ENCODE data around the gene CHST1.
A peak's percentile ranks its signal among the peaks of the same experiment; 100 is the strongest.

The CHST1 gene

DNA sequence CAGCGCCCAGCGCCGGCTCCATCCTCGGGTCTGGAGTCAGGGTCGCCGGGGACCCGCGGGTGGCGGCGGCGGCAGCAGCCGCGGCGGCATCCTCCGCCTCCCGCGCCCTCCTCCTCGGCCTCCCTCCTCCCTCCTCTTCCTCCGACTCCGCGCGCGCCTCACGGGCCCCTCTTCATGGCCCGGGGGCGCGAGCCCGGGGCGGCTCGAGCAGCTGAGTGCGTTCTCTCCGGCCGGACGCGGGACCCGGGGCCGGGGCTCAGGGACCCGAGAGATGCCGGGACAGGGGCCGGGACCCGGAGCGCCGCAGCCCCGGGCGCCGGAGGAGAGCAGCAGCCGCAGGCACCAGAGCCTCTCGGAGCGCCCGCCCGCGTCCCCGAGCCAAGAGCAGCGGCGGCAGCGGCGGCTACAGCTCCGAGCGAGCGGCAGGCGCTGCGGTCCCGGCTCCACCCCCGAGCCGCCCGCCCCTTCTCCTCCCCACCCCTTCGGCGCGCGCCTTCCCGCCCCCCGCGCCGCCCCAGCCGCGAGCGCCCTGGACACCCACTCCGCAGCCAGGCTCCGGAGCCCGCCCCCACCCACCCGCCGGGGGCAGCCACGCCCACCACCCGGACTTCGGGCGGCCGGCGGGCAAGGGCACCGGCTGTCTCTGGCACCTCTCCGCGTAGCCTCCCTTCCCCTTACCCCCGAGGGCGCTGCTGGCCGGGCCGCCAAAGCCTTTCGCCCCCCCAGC lies at the start of gene CHST1:
TSS of gene CHST1 (minus strand) at position 417 of the 727 bp plus-strand sequence. CDS start 14,699 bp downstream, outside the sequence.
- Histone ChIP-seq H3K27ac (peak within 1 kb of the TSS in 4 of 21 experiments; percentile 2 to 65 (median 27)), H3K4me3 (peak within 1 kb of the TSS; percentile 37 to 62 (median 46))

DNA sequence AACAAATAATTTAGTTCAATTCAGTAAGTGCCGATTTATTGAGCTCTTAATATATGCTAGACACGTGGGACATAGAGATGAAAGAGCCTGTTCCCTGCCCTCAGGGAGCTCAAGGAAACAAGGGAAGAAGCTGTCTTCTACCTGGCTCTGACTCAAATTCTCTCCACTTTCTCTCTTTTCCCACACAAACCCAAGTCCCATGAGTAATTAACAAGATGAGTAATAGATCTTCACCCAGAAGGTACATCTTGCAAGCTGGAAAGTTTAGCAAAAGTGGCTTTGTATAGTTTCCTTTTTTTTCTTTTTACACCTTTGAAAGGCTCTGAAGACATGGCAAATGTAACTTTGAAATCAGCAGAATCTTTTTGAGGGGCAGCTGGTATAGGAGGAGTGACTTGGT lies 48.2 kb upstream of the CHST1 start:
- Histone ChIP-seq H3K4me3 (no peak overlapping the region), H3K27ac (no peak overlapping the region)

- H3K27ac ChIP-seq = no peak overlapping the region
- no peak overlapping the region for H3K4me3 ChIP-seq
Measured at GRCh38 chr11:45710561-45710960, 45.1 kb upstream of the CHST1 start.

GRCh38 chr11:45708887-45709663 lies 43.7 kb upstream of the CHST1 start:
- Histone ChIP-seq H3K4me3 (no peak overlapping the region), H3K27ac (no peak overlapping the region)

GRCh38 chr11:45704635-45705034 lies 39.2 kb upstream of the CHST1 start:
- H3K27ac ChIP-seq = no peak overlapping the region
- H3K4me3 ChIP-seq = no peak overlapping the region

GRCh38 chr11:45704133-45704532 lies 38.7 kb upstream of the CHST1 start:
- Histone ChIP-seq H3K27ac (no peak overlapping the region), H3K4me3 (no peak overlapping the region)

GRCh38 chr11:45702511-45702910 lies 37.1 kb upstream of the CHST1 start:
- no peak overlapping the region for H3K4me3 ChIP-seq

GRCh38 chr11:45698777-45699497 lies 33.5 kb upstream of the CHST1 start:
- Histone ChIP-seq H3K4me3 (no peak overlapping the region), H3K27ac (no peak overlapping the region)

More at GRCh38 chr11:45702511-45702910, 37.1 kb upstream of the CHST1 start:
- H3K27ac ChIP-seq = no peak overlapping the region

DNA sequence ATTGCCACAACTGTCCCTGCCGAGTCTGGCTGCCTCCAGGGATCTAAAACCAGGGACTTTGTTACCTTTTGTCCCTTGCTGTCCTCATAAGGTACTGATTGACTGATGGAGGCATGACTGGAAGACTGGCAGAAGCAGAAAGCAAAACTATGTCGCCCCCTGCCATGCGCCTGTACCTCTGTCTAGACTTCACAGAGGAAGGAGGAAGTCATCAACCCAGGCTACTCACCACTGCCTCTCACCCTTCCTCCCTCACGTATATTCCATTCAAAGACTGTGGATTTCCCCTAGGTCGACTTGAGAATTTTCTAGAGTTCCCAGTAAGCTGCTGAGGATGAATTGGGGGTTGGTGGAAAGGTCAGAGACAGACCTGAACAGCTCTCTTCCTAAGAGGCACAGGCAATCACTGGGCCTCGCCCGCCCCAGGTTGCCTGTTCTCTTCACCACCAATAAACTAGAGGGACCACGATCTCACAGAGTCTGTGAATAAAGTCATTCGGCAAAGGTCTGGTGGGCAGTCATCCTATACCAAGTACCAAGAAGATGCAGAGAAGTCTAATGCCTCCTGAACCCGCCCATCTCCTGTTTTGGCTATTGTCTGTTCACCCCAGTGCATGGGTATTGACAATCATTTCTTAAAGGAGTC lies 27.5 kb upstream of the CHST1 start:
- no peak overlapping the region for H3K4me3 ChIP-seq
- no peak overlapping the region for H3K27ac ChIP-seq

GRCh38 chr11:45688472-45689033 lies 23.1 kb upstream of the CHST1 start:
- no peak overlapping the region for H3K4me3 ChIP-seq
- no peak overlapping the region for H3K27ac ChIP-seq

DNA sequence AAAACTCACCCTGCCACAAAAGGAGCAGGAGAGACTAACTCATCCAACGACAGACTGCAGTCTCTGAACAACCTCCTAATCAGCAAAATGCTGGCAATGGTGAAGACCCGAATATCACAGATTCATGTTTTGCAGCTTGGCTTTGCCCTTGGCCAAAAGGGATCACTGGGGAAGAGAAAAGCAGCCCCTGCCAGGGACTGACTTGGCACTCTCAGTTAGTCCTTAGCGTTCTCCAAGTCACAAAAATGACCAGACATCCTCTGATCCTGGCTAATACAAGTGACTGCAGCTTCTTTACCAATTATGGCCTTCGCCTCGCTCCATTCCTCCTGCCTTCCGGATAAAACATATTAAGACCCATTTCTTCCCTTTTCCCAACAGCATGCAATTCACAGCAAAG lies 22.4 kb upstream of the CHST1 start:
- Histone ChIP-seq H3K27ac (no peak overlapping the region), H3K4me3 (no peak overlapping the region)

DNA sequence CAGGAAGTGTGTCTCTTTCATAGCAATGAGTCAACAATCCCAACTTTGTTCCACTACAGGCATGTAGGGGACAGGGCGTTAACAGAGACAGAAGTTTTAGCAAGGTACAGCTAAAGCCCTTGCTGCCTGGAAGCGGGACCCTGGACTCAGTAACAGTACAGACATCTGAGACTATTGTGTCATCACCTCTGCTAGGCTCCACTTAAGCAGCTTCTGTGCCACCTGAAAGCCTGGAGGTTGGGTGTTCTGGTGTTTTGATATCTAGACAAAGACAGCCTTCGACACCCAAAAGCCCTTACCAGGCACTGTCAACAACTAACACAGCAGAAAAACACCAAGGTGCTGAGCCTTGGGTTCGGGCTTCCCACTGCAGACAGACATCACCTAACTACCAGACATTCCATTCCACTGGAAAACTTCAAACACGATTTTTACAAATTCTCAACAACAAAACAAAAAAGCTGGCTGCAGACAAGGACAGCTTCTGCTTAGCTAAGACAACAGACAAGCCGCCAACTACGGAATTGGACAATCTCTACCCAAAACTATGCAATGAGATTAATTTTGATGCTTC lies 20.6 kb upstream of the CHST1 start:
- H3K27ac ChIP-seq = no peak overlapping the region
- H3K4me3 ChIP-seq = no peak overlapping the region

DNA sequence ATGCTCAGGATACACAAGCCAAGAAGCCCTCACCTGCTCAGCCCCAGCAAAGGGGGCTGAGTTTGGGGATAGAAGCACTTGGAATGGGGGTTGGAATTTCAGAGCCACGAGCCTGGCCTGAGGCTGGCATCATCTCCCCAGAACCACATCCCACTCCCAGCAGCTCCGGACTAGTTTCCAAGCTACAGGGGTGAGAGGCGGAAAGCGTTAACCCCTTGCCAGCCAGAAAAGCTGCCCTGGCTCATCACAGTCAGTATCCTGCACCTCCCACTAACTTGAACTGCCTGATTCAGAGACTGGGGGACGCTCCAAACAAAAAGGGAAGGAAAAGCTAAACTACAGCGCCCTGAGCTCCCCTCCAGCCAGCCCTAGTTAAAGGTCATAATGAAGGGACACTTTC lies 19.0 kb upstream of the CHST1 start:
- no peak overlapping the region for H3K27ac ChIP-seq
- H3K4me3 ChIP-seq = no peak overlapping the region

DNA sequence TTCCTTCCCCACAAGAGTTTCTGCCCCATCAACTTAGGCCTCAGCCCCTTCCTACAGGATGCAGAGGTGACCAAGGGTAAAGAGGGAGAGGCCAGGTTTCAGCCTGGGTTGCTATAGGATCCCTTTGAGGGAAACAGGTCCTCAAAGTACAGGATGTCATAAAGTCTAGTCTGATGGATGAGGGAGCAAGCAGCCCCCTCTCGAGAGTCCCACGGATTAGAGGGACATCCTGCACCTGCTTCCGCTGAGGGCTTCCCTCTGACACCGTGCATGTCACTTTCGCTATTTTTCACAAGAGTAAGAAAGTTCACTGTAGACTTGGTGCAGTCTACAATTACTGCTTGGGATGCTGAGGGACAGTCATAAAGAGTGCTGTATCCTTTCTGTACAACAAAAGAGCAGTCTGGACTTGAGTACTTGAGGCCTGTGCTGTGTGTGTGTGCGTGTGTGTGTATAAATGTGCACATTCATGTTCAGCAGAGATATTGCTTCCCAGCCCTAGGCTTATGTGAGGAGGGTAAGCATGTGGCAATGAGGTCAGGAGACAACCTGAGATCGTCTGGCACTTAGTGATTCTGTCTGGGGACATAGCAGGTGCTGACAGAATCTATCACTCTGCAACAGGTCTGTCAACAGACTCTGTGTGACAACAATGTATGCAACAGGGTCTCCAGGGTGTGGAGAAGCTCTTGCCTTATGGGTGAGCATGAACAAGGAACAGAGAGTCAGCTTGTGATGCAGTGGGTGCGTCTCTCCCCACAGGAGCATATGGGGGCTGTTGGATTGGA lies 18.0 kb upstream of the CHST1 start:
- Histone ChIP-seq H3K27ac (no peak overlapping the region), H3K4me3 (no peak overlapping the region)

DNA sequence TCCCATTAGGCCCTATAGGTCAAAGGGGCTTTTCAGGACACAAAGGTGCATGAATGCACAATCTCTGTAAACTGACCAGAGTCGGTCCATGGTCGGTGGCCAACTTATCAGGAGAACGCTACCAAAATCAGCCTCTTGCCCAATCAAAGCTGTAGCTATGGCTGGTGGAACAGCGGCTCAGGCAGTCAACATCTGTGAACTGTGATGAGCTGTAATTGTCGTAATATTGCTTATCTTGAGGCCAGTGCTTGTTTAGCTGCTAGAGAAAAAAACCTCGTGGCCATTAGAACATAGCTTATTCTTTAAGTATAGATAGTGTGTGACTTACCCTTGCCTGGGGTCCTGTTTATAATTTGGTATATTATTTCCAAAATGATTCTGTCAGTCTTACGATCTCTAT lies 14.4 kb upstream of the CHST1 start:
- no peak overlapping the region for H3K4me3 ChIP-seq
- H3K27ac ChIP-seq = no peak overlapping the region

GRCh38 chr11:45678976-45679375 lies 13.6 kb upstream of the CHST1 start:
- H3K27ac ChIP-seq = no peak overlapping the region

GRCh38 chr11:45677770-45678512 lies 12.5 kb upstream of the CHST1 start:
- H3K27ac ChIP-seq = no peak overlapping the region
- no peak overlapping the region for H3K4me3 ChIP-seq

More at GRCh38 chr11:45678976-45679375, 13.6 kb upstream of the CHST1 start:
- no peak overlapping the region for H3K4me3 ChIP-seq

GRCh38 chr11:45676522-45677095 lies 11.2 kb upstream of the CHST1 start:
- no peak overlapping the region for H3K4me3 ChIP-seq
- H3K27ac ChIP-seq = no peak overlapping the region

Data from skin epidermis (tissue), 12 donors.